ENCODE data around the gene UACA. TPM values are rescaled to one million over a fixed set of nuclear protein-coding genes. Genes with fewer than 3 reads are reported as not detected.

The UACA gene
- 100 to 1,000 TPM in 1 of 5 donors, 10 to 100 TPM in 3, 1 to 10 TPM in 1; 4.9 to 135 (median 48.1) TPM for total RNA-seq
- polyA plus RNA-seq: 10 to 100 TPM; 24.7 to 34.3 (median 29.0) TPM
- long read RNA-seq, donor 1, partial matches to known transcripts: 5 of 6 reads
- long read RNA-seq, donor 1, other reads (novel, unspliced or antisense): 0 of 6 reads
- long read RNA-seq, donor 2, partial matches to known transcripts: 7 of 9 reads
- long read RNA-seq, donor 2, other reads (novel, unspliced or antisense): 0 of 9 reads
- long read RNA-seq, donor 3, partial matches to known transcripts: 0 of 4 reads
- long read RNA-seq, donor 3, other reads (novel, unspliced or antisense): 0 of 4 reads
- long read RNA-seq, donor 4: 0 reads
- long read RNA-seq, donor 5, partial matches to known transcripts: 23 of 26 reads
- long read RNA-seq, donor 5, other reads (novel, unspliced or antisense): 0 of 26 reads
- long read RNA-seq, donor 6, full-length matches to known transcripts: 12 of 69 reads
- long read RNA-seq, donor 6, partial matches to known transcripts: 57 of 69 reads
- long read RNA-seq, donor 6, other reads (novel, unspliced or antisense): 0 of 69 reads
- long read RNA-seq, donor 7, full-length matches to known transcripts: 1 of 6 reads
- long read RNA-seq, donor 7, partial matches to known transcripts: 5 of 6 reads
- long read RNA-seq, donor 7, other reads (novel, unspliced or antisense): 0 of 6 reads
- long read RNA-seq, donor 8, partial matches to known transcripts: 19 of 21 reads
- long read RNA-seq, donor 8, other reads (novel, unspliced or antisense): 0 of 21 reads
- long read RNA-seq, donor 9, partial matches to known transcripts: 5 of 9 reads
- long read RNA-seq, donor 9, other reads (novel, unspliced or antisense): 0 of 9 reads
- long read RNA-seq, donor 10, partial matches to known transcripts: 0 of 1 reads
- long read RNA-seq, donor 10, other reads (novel, unspliced or antisense): 0 of 1 reads

- TF ChIP-seq CTCF (IDR thresholded peaks at IDR 0.05) (peak in 1 of 7 experiments; percentile 33), POLR2A (IDR thresholded peaks at IDR 0.05) (peak in 2 of 4 donors; percentile 74 to 85), POLR2AphosphoS5 (IDR thresholded peaks at IDR 0.05) (peak; percentile 83 to 97 (median 97)), EP300 (IDR thresholded peaks at IDR 0.05) (no peak)
- 0 to 1% (median 1%) methylated on average over 53 to 79 of the region's 79 CpGs for WGBS, 5 donors
- Histone ChIP-seq H3K27me3 (peaks cover 0 to 6% (median 0%) of the 10 kb centered on the region in 3 donors), H3K4me3 (peak within 1 kb of the TSS; percentile 62 to 93 (median 70)), H3K36me3 (no peaks in the 10 kb centered on the region), H3K27ac (peak within 1 kb of the TSS; percentile 92 to 97 (median 93)), H3K9me3 (no peaks in the 10 kb centered on the region), H3K4me1 (peaks cover 16 to 44% (median 37%) of the 10 kb centered on the region in 4 donors)
- intact Hi-C loops (cut with DNase I; ENCODE audit: low total_unique reads): no loop called here
- DNase-seq: peak; percentile 97 to 99
These were observed at the start of gene UACA for GRCh38 chr15:70763120-70763949. TSS of gene UACA (minus strand) at chr15:70763558. CDS start at chr15:70763407, 151 bp downstream.

- no peak for TF ChIP-seq POLR2AphosphoS5 (IDR thresholded peaks at IDR 0.05)
- TF ChIP-seq EP300 (IDR thresholded peaks at IDR 0.05): no peak
- no peak for TF ChIP-seq POLR2A (IDR thresholded peaks at IDR 0.05)
- no peak for TF ChIP-seq CTCF (IDR thresholded peaks at IDR 0.05)
- no peak for DNase-seq
- Histone ChIP-seq H3K9me3 (no peaks in the 10 kb centered on the region), H3K4me1 (peaks cover 0 to 8% (median 4%) of the 10 kb centered on the region in 4 donors), H3K4me3 (no peak overlapping the region), H3K36me3 (no peaks in the 10 kb centered on the region), H3K27ac (no peak overlapping the region), H3K27me3 (no peaks in the 10 kb centered on the region)
- WGBS, 5 donors: 84 to 92% (median 88%) methylated on average over 4 of the region's 4 CpGs
- intact Hi-C loops (cut with DNase I; ENCODE audit: low total_unique reads): loop anchor here (10.0 kb wide), 1 partner anchor 138 kb away; no protein-coding TSS in a partner anchor
These were observed 49.5 kb upstream of the UACA start for GRCh38 chr15:70812827-70813364.

GRCh38 chr15:70810916-70811578 lies 47.7 kb upstream of the UACA start:
- intact Hi-C loops (cut with DNase I; ENCODE audit: low total_unique reads): loop anchor here (10.0 kb wide), 1 partner anchor 136 kb away; no protein-coding TSS in a partner anchor
- H3K36me3 ChIP-seq: no peaks in the 10 kb centered on the region
- peaks cover 0 to 17% (median 4%) of the 10 kb centered on the region in 4 donors for H3K4me1 ChIP-seq
- no peaks in the 10 kb centered on the region for H3K27me3 ChIP-seq
- H3K27ac ChIP-seq: no peak overlapping the region
- no peak overlapping the region for H3K4me3 ChIP-seq
- TF ChIP-seq POLR2A (IDR thresholded peaks at IDR 0.05) (no peak), CTCF (IDR thresholded peaks at IDR 0.05) (no peak), EP300 (IDR thresholded peaks at IDR 0.05) (no peak), POLR2AphosphoS5 (IDR thresholded peaks at IDR 0.05) (no peak)
- H3K9me3 ChIP-seq: no peaks in the 10 kb centered on the region
- WGBS, 5 donors: 78 to 84% (median 83%) methylated on average over 8 to 9 of the region's 9 CpGs
- no peak for DNase-seq

Measured in stomach (tissue), 19 donors.